Panc1 (cell line): ENCODE data around the gene PPP1R15B. TPM values are rescaled to one million over a fixed set of nuclear protein-coding genes. Genes with fewer than 3 reads are reported as not detected.

ENCODE experiments used
- ATAC-seq: fragments of 200-7000 bp; cut with Tn5 transposase; 2 replicates; pipeline ENCODE4 v1.9.1; 2020; ENCODE audit warnings: mild to moderate bottlenecking, moderate library complexity
- BruUV-seq: library from RNA; stranded (reverse); fragments of 400-500 nt; replicated peaks from 2 replicates; lab custom pipeline; 2021; lab: Mats Ljungman, UMichigan
- CTCF ChIA-PET: fragments of 300-600 bp; sonication (Branson Sonifier 250); formaldehyde crosslinking; loops from one replicate; lab custom pipeline; 2022; ENCODE audit warnings: antibody characterized with exemption; lab: Charles Lee
- POLR2A ChIA-PET: fragments of 300-600 bp; sonication (Branson Sonifier 250); formaldehyde crosslinking; loops from one replicate; lab custom pipeline; 2022; ENCODE audit warnings: antibody characterized with exemption; lab: Charles Lee
- DNase-seq: peaks from one replicate; pipeline ENCODE4 v3.0.0-alpha.2; 2010; ENCODE audit warnings: low read depth, low spot score
- H3K27ac ChIP-seq: 2 replicates; pipeline ENCODE4 v1.5.1; 2011; ENCODE audit warnings: mild to moderate bottlenecking, low read length, inconsistent platforms
- H3K27me3 ChIP-seq: fragments of 200-500 bp; sonication (Bioruptor generic); 2 replicates; pipeline ENCODE4 v1.6.0; 2014; ENCODE audit warnings: low read length, inconsistent platforms; ENCODE audit not compliant: control insufficient read depth, insufficient read depth
- H3K36me3 ChIP-seq: fragments of 200-500 bp; sonication (Bioruptor generic); 2 replicates; pipeline ENCODE4 v1.5.1; 2014; ENCODE audit warnings: inconsistent platforms, mild to moderate bottlenecking, low read length, moderate library complexity; ENCODE audit not compliant: control insufficient read depth, insufficient read depth
- H3K4me1 ChIP-seq: 2 replicates; pipeline ENCODE4 v1.5.1; 2011; ENCODE audit warnings: inconsistent platforms, mild to moderate bottlenecking, low read length, moderate library complexity; ENCODE audit not compliant: control insufficient read depth, insufficient read depth
- H3K4me3 ChIP-seq, 2 experiments: 2 replicates each; pipeline ENCODE4 v1.5.1; 2011 to 2012; ENCODE audit warnings: low read depth in 2 of 2, low read length in 2 of 2, mild to moderate bottlenecking in 2 of 2, inconsistent platforms in 1 of 2, moderate library complexity in 1 of 2
- H3K9me3 ChIP-seq: fragments of 200-500 bp; sonication (Bioruptor generic); 2 replicates; pipeline ENCODE4 v1.5.1; 2014; ENCODE audit warnings: low read depth, mild to moderate bottlenecking, inconsistent platforms, low read length, moderate library complexity; ENCODE audit not compliant: control insufficient read depth, insufficient read depth
- CTCF ChIP-seq: fragments of 450-650 bp; IDR thresholded peaks from 2 replicates; pipeline ENCODE4 v1.5.1; 2017; ENCODE audit warnings: mild to moderate bottlenecking
- POLR2AphosphoS5 ChIP-seq: IDR thresholded peaks from 2 replicates; pipeline ENCODE4 v1.6.1; 2012; ENCODE audit warnings: mild to moderate bottlenecking, low read depth, low read length, moderate library complexity
- REST ChIP-seq, 2 experiments: IDR thresholded peaks; 2 replicates each; pipeline ENCODE4 v1.6.1; 2011 to 2012; ENCODE audit warnings: low read depth in 2 of 2, control low read depth in 1 of 2, low read length in 1 of 2, mild to moderate bottlenecking in 1 of 2, moderate library complexity in 1 of 2; ENCODE audit not compliant: insufficient read depth in 1 of 2
- SIN3A ChIP-seq: IDR thresholded peaks from 2 replicates; pipeline ENCODE4 v1.6.1; 2012; ENCODE audit warnings: low read depth, mild to moderate bottlenecking, low read length, moderate library complexity, borderline replicate concordance; ENCODE audit not compliant: insufficient read depth
- TCF7L2 ChIP-seq: IDR thresholded peaks from 2 replicates; pipeline ENCODE4 v1.6.1; 2011; ENCODE audit warnings: mild to moderate bottlenecking, low read depth, low read length, inconsistent platforms
- in situ Hi-C: cut with HindIII; loops from 2 replicates; pipeline ENCODE4 v1.10.0; 2016; ENCODE audit warnings: low sequenced_read_pairs, low pct_unique_long_range_greater_than_20kb
- intact Hi-C: fragments of 100-400 bp; cut with micrococcal nuclease; formaldehyde crosslinking; loops from one replicate; pipeline ENCODE4 v1.10.0; 2022; ENCODE audit not compliant: unreplicated experiment
- total RNA-seq: library from RNA; stranded (reverse); gene quantifications from one replicate; pipeline ENCODE4 v1.2.1, GENCODE V29; 2021; ENCODE audit not compliant: unreplicated experiment

PPP1R15B gene
- total RNA-seq, 1 experiment from 2014 or later: 51.1 TPM

GRCh38 chr1:204446413-204447111 is 34.9 kb upstream of the PPP1R15B start:
- TF ChIP-seq CTCF: peak; percentile 79
- no peak for TF ChIP-seq TCF7L2
- no peak for TF ChIP-seq SIN3A
- Histone ChIP-seq H3K9me3 (no peaks in the 10 kb centered on the region), H3K36me3 (no peaks in the 10 kb centered on the region), H3K27ac (no peak overlapping the region), H3K27me3 (no peaks in the 10 kb centered on the region), H3K4me3 (no peak overlapping the region), H3K4me1 (peaks cover 3% of the 10 kb centered on the region; the same call in 1 of the 2 replicates)
- intact Hi-C loops: loop anchor here (1.0 kb wide), 1 partner anchor 56 kb away; no protein-coding TSS in a partner anchor
- peak; percentile 88 for ATAC-seq
- ChIA-PET CTCF (interaction anchor here (0.6 to 2.1 kb wide), 10 partner anchors 16 to 70 kb away, joined by 3 to 15 read pairs (median 5); partner anchors contain the start of genes MDM4 and PIK3C2B), POLR2A (no interaction called here)
- DNase-seq: no peak
- in situ Hi-C loops: no loop called here
- BruUV-seq: no TSS peak

GRCh38 chr1:204445860-204446412 is 34.3 kb upstream of the PPP1R15B start:
- TF ChIP-seq TCF7L2: no peak
- TF ChIP-seq CTCF: peak; percentile 86
- Histone ChIP-seq H3K27ac (no peak overlapping the region), H3K36me3 (no peaks in the 10 kb centered on the region), H3K9me3 (no peaks in the 10 kb centered on the region), H3K4me1 (peaks cover 3% of the 10 kb centered on the region; the same call in 1 of the 2 replicates), H3K4me3 (no peak overlapping the region), H3K27me3 (no peaks in the 10 kb centered on the region)
- in situ Hi-C loops: no loop called here
- DNase-seq: no peak
- intact Hi-C loops: loop anchor here (1.0 kb wide), 1 partner anchor 56 kb away; no protein-coding TSS in a partner anchor
- ATAC-seq: peak; percentile 57; the same call in 1 of the 2 replicates
- POLR2A ChIA-PET: no interaction called here
- BruUV-seq: no TSS peak
- CTCF ChIA-PET: interaction anchor here (1.1 to 2.1 kb wide), 7 partner anchors 15 to 57 kb away, joined by 4 to 15 read pairs (median 5); partner anchors contain the start of gene PIK3C2B

GRCh38 chr1:204443871-204444581 is 32.4 kb upstream of the PPP1R15B start:
- no peak overlapping the region for H3K27ac ChIP-seq
- DNase-seq: no peak
- no TSS peak for BruUV-seq
- no peak for ATAC-seq
- no peak for TF ChIP-seq POLR2AphosphoS5
- no peak for TF ChIP-seq TCF7L2
- TF ChIP-seq SIN3A: no peak
- no peak for TF ChIP-seq CTCF
- TF ChIP-seq REST (IDR thresholded peaks at IDR 0.05; ENCODE audit: insufficient read depth in 1 of 2, low read depth in 2 of 2, low read length in 1 of 2): no peak
- no peak overlapping the region for H3K4me3 ChIP-seq
- intact Hi-C loops: no loop called here
- H3K27me3 ChIP-seq: no peaks in the 10 kb centered on the region
- no peaks in the 10 kb centered on the region for H3K9me3 ChIP-seq
- POLR2A ChIA-PET: no interaction called here
- H3K36me3 ChIP-seq: no peaks in the 10 kb centered on the region
- peaks cover 3% of the 10 kb centered on the region; the same call in 1 of the 2 replicates for H3K4me1 ChIP-seq
- in situ Hi-C loops: no loop called here
- CTCF ChIA-PET: interaction anchor here (0.6 kb wide), 1 partner anchor 9 kb away, joined by 3 read pairs; no protein-coding TSS in a partner anchor
